NCI-H2171 (cell line): Measurements from ENCODE around the gene FAM110C.
"Not testable (repeated sequence)": the region's sequence is repeated elsewhere in the genome, so short reads cannot be mapped to it uniquely, and the experiment has no call there.

Experiments
- DNase-seq: peaks from one replicate; lab custom pipeline; 2025; lab: John Stamatoyannopoulos, UW

Gene FAM110C

DNA sequence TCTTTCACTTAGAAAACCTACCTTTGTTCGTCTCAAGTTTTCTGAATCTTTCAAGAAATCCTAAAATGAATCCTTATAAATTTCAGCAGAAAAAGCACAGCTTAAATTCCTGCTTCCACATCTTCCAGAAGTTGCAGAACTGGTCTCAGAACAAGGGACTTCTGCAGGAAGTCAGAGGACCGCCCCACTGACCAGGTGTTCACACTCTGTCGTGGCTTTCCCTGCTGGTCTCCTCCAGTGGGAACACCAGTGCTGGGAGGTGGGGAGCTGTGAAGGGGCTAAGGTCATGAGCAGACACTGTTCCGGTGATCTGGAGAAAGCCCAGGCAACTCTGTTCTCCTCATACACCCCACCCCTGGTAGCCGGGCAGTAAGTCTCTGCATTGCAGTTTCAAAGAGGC, 3.5 kb downstream of the FAM110C start:
- DNase-seq: no peak

DNA sequence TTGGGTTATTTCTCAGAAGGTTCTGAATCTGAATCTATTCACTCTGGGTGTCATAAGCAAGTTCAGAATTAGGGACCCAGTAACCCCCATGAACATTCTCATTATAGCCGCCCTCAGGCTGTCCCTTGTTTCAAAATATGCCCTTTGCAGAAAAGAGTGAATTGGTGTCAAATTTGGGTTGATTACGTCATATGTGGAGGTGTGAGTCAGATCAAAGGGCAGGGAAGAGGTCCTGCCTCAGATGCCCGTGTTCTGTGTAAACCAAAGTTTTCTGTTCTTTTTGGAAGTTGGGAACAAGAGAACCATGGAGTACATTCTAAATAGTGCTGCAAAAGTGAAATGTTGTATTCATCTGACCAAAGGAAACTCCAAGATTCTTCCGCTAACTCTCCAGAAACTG, 5.8 kb downstream of the FAM110C start:
- no peak for DNase-seq

DNA sequence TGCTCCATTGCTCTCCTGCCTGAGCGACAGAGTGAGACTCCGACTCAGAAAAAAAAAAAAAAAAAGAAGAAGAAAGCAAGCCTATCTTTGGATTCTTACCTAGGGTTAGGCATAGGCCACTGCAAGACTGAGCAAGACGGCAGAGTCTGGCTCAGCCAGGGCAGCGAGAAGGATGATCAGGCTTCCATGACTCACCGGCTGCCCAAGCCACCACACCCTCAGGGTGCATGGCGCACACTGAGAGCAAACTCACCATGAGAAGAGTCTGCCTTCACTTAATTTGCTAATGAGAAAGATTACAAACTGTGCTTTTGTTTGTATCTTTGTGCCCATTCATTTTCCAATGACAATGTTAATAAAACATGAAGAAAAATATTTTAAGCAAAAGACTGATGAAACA, 8.2 kb downstream of the FAM110C start:
- no peak for DNase-seq

- no peak for DNase-seq
Observed at GRCh38 chr2:36318-36717, 10.0 kb downstream of the FAM110C start.

DNA sequence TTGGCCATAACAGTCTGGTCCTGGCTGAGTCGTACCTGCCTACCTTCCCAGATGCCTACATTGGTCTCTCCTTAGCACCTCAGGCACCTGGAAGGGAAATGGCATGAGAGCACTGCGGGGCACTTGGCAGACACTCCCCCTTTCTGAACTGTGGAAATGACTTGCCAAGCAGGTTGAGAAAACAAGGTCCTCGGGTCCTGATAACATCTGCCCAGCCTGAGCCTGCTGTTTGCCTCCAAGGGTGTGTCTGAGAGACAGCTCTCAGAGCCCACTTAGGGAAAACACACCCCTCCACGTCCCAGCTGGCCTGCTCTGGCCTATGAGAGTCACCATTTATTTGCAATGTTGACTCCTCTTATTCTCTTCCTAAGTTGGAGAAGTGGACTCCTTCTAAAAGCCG, 10.5 kb downstream of the FAM110C start:
- DNase-seq: no peak

GRCh38 chr2:33620-34019, 12.7 kb downstream of the FAM110C start:
- DNase-seq: no peak

DNA sequence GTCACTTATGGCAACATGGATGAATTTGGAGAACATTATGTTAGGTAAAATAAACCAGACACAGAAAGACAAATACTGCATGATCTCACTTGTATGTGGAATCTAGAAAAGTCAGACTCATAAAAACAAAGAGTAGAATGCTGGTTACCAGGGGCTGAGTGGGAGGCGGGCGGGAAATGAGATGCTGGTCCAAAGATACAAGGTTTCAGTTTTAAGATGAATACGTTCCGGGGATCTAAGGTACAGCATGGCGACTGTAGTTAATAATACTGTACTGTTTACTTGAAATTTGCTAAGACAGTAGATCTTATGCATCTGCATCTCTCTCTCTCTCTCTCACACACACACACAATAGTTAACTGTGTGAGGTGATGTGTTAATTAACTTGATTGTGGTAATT, 14.2 kb downstream of the FAM110C start:
- DNase-seq: no peak

DNA sequence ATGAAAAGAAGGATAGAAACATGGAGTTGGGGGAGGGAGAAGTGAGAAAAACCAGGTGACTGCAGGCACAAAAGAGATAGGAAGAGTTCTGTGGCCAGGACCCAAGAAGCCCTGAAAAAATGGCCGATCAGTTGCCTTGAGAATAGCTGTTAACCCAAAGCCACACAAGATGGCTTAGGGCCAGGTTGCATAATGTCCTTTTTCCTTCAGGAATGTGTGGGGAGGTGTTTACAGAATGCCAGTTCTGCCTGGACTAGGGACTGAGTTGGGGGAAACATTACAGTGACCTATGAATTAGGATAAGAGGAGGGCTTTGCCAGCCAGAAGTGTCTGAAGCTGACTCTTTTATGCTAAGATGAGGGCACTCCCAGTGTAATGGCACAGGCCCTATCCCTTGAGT, 17.1 kb downstream of the FAM110C start:
- no peak for DNase-seq

DNA sequence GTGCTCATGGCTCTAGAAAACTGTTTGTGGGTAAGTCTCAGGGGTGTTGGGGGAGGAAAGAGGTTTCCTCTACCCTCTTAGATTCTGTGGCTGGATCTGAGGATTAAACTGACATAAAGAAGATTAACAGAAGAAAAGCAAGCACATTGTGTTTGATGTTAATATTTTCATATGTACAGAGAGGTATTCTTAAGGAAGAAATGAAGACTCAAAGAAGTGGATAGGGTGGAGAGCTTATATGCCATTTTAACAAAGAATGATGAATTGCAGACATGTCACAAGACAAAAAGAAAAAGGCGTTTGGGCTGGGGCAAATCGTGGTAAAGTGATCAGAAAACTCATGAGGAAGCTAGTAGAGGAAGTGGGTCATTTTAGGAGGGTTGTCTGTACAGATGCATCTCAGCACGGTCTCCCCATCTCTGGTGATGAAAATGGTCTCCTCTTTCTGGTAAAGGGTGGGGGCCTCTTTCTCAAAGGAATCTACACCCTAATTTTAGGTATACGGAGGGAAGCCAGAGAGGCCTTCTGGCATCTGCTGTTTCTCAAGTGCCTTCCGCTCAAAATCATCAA, 17.8 kb downstream of the FAM110C start:
- DNase-seq: no peak

DNA sequence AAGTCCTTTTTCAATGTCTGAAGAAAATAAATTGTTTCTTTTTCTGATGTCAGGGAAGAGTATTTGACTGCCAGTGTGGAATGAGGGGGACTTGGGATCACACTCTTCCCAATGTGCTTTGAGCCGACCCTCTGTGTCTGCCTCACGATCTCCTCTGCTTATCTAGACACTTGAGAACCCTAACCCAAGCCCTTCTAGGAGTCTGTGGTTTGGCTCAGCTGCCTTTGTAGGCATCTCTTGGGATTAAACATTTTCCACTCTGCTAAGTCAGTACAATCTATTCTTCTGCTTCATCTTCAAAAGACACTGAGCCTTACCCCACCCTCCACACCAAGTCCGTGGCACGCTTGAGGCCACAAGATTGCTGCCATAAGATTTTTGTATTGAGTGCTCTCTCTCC, 19.4 kb downstream of the FAM110C start:
- DNase-seq: no peak

GRCh38 chr2:25543-25942, 20.8 kb downstream of the FAM110C start:
- no peak for DNase-seq

DNA sequence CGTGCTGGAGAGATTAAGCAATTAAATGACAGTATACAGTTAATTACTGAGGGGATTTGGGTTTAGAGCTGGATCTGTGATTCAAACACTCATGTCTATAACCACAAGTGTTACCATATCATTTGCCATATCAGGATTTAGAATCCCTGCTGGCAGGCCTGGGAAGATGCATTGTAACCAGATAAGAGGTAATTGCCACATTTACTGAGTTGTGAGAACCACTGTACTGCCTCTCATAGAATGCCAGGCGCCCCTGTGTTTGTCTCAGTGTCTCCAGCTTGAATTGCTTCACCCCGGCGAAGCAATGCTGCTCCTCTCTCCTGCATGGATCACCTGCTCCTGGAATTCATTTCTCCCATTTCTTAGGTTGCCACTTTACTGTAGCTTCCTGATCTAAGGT, 21.7 kb downstream of the FAM110C start:
- DNase-seq: not testable (repeated sequence)

GRCh38 chr2:24107-24506, 22.2 kb downstream of the FAM110C start:
- DNase-seq: no peak

DNA sequence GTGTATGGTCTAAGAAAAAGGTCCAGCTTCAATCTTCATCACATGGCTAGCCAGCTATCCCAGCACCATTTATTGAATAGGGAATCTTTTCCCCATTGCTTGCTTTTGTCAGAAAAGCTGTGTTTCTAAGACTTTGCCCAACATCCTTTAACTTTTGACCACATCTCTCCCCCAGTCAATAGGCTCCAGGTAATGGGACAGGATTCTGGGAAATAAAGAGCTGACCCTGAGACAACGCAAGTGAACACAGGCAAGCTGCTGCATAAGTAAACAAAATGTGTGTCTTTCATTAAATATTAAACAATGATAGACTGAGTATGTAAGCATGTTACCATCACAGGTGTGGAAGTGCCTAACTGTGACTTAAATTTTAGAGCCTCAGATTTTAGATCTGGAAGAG, 23.0 kb downstream of the FAM110C start:
- no peak for DNase-seq

DNA sequence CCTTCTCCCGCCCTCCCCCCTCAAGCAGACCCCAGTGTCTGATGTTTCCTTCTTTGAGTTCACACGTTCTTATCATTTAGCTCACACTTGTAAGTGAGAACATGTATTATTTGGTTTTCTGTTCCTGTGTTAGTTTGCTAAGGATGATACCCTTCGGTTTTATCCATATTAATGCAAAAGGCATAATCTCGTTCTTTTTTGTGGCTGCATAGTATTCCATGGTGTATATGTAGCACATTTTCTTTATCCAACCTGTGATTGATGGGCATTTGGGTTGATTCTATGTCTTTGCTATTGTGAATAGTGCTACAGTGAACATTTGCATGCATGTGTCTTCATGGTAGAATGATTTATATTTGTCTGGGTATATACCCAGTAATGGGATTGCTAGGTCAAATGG, 24.1 kb downstream of the FAM110C start:
- DNase-seq: not testable (repeated sequence)

DNA sequence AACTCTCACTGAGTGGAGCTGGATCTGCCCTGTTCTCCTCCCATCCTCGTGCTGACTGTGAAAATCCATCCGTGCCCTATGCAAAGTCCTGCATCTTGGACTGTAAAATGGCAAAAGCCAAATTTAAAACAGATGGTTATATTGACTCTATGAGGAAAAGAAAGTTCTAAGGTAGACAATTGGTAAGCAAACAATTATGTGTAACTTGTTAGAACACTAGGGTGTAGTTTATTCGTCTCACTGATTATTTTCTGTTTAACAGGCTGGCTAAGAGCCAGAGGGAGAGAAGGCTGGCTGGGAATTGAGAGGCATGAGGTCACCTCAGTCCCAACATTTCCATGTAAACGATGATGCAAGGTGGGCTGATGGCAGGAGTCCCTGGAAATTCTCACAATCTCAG, 26.0 kb downstream of the FAM110C start:
- not testable (repeated sequence) for DNase-seq

GRCh38 chr2:19505-19904, 26.8 kb downstream of the FAM110C start:
- DNase-seq: no peak

DNA sequence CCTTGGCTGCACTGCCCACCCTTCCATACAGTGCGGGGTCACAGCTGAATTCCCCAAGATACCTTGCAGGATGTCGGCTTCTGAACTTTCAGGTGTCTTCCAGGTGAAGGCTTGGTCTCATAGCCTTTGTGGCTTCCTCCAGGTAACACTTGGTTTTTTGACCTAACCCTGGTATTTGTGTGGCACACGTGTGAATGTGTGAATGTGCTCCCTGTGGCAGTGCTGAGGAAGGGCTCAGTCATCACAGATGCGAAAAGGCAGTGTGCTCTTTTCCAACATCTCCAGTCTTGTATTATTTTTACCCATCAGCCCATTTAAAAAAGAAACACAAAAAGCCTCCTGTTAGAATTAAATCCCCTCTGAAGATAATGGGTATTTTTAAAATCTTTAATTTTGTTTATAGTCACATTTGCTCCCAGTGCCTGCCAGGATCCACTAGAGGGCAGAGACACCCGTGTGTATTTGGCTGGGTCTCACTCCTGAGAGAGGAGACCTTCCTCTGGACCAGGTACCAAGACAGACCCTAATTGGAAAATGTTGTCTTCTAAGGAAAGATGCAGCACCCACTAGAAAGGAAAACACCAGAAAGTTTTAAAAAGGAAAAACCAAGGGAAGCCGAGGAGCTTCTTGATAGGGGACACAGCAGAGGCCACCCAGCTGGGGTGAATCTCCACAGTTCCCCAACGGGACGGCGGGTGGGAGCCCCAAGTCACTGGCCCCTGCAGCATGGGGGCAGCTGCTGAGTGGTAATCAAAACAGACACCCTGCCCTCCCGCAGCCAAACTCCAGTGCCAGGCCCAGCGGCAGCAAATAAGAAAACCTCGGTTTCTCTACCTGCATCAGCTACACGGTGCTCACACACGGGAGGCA, 27.7 kb downstream of the FAM110C start:
- no peak for DNase-seq

GRCh38 chr2:15916-16315, 30.4 kb downstream of the FAM110C start:
- not testable (repeated sequence) for DNase-seq

- peak; percentile 23 for DNase-seq
Observed at GRCh38 chr2:11248-11941, 34.9 kb downstream of the FAM110C start.

- no peak for DNase-seq
Observed at GRCh38 chr2:10222-10875, 36.0 kb downstream of the FAM110C start.
